ENCODE data around the gene CASQ2.
"Not testable (repeated sequence)": the region's sequence is repeated elsewhere in the genome, so short reads cannot be mapped to it uniquely, and the experiment has no call there.

Gene CASQ2

DNA sequence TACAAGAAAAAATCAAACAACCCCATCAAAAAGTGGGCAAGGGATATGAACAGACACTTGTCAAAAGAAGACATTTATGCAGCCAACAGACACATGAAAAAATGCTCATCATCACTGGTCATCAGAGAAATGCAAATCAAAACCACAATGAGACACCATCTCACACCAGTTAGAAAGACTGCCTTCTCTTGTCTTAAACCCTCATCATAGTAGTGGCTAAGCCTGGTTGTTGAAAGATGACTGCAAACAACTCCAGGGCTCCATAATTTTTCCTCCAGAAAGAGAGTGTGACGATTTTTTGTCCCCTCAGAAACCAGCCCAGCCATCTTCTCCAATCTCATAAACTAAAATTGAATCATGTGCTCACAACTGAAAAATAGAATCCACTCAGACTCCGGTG is 12.1 kb upstream of the CASQ2 start:
- not testable (repeated sequence) for DNase-seq (ENCODE audit: low spot score)

DNA sequence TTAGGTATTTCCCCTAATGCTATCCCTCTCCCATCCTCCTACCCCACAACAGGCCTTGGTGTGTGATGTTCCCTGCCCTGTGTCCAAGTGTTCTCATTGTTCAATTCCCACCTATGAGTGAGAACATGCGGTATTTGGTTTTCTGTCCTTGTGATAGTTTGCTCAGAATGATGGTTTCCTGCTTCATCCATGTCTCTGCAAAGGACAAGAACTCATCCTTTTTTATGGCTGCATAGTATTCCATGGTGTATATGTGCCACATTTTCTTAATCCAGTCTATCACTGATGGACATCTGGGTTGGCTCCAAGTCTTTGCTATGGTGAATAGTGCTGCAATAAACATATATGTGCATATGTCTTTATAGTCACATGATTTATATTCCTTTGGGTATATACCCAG is 10.6 kb upstream of the CASQ2 start:
- not testable (repeated sequence) for DNase-seq (ENCODE audit: low spot score)

DNA sequence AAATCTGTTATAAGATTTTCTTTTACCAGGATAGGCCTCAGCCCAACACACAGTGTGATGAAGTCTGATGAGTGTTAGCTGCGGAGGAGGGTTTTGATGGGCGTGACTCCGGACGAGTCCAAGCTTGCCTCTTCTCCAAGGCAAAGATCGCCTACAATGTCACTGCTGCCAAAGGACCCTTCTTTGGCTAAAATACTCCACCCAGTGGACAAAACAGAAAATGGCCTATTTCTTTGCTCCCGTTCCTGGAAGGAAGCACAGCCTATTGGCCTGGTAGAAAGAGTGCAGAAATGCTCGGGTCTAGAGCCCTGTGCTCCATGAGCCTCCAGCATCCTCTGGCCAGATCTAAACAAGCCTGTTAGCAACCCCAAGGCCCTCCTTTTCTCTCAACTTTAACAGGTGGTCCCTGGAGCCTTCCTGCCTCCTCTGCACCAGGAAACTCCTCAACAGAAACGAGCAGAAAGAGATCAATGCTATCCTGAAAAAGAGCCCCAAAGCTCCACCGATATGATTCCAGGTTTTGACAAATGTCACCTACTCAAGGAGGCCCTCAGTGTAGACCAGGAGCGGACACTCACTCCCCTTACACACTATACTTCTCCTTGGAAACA is 3.4 kb upstream of the CASQ2 start:
- DNase-seq (ENCODE audit: low spot score): peak; percentile 34

DNA sequence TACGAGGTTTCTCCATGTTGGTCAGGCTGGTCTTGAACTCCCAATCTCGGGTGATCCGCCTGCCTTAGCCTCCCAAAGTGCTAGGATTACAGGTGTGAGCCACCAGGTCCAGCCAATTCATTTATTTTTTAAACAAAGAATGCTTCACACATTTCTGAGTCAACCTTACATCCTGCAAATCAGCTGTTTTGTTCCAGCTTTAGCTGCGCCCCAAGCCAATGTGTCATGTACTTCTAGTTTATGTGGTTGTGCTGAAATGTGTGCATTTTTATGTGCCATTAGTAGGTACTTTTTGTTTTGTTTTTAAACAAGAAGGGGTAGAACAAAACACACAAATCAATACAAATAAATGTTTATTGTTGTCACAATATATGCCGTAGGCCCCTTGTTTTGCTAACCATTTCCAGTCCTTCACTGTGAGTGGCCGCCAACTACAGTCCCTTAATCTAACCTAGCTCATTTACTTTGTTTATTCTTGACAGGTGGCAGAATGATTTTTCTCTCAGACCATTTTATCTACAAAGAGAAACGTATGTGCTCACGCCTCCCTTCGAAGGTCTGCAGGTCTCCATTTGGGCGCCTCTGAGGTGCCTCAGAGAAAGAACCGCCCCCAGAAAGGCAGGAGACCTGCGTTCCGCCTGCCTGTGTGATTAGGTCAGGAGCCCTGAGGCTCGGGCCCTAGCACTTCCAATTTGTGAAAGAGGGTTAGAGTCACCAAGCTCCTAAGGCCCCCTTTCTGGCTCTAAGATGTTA is 2.8 kb upstream of the CASQ2 start:
- no peak for DNase-seq (ENCODE audit: low spot score)

DNA sequence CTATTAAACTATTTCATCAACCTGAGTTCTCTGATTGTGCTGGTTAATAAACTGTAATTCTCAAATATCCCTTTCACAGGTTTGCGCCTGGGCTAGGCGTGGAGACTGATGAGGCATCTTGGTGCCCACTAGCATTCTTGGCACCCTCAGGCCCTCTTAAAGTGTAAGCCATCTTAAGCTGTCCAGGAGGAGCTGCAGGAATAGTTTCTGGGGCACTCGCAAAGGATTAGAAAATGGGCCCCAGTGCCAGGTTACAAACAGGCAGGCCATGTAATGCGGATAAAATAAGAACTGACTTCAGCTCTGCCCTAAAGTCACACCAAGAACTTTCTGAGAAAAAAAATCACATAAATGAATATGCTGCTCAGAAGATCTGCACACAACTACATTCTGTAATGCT is 1.1 kb downstream of the CASQ2 start:
- DNase-seq (ENCODE audit: low spot score): no peak

DNA sequence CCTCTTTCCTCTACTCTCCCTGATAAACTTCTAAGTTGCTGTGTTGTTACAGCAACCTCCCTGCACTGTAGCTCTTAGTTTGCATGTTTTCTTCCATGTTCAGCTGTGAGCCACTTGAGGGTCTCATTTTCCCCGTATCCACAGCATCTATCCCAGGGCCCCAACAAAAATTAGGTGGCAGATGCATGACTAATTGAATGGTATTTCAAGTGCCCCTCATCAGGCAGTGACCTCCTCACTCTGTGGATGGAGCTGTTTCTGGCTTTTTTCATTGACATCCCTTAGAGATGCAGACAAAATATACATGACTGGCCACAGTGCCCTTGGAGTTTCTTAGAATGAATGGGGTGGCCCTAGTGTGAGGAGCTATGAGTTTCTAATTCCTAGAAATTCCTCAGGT is 3.4 kb downstream of the CASQ2 start:
- no peak for DNase-seq (ENCODE audit: low spot score)

DNA sequence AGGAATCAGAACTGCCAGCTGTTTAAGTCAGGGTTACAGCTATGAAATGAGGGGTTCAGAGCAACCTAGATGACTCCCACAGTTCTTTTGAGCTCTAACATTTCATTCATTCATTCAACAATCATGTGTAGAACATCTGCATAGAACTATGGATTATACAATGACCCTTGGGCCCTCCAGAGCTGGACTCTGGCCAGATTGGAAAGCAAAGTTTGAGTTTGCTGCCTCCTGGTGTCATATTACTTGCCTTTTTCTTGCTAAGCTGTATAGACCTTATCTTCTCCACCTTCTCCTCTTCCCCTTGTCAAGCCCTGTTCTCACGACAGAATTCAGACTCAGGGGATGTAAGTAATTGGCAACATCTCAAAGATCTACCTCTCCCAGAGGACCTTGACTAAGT is 4.0 kb downstream of the CASQ2 start:
- no peak for DNase-seq (ENCODE audit: low spot score)

DNA sequence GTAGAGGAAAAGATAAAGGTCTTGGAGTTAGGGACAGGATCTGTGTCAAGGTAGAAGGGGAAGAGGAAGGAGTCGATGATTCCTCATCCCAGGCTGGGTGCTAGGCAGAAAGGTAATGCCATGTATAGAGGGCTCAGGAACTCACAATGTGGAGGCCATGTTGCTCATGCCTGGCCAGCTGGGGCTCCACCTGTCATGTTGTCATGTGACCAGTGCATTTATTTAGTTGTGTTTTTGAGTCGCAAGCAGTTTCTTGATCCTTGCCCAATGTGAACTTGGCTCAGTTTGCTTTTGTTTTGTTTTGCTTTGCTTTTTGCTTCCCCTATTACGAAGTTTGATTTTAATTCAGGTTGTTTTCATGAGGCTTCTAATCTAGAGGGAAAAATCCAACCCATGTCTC is 5.7 kb downstream of the CASQ2 start:
- no peak for DNase-seq (ENCODE audit: low spot score)

DNA sequence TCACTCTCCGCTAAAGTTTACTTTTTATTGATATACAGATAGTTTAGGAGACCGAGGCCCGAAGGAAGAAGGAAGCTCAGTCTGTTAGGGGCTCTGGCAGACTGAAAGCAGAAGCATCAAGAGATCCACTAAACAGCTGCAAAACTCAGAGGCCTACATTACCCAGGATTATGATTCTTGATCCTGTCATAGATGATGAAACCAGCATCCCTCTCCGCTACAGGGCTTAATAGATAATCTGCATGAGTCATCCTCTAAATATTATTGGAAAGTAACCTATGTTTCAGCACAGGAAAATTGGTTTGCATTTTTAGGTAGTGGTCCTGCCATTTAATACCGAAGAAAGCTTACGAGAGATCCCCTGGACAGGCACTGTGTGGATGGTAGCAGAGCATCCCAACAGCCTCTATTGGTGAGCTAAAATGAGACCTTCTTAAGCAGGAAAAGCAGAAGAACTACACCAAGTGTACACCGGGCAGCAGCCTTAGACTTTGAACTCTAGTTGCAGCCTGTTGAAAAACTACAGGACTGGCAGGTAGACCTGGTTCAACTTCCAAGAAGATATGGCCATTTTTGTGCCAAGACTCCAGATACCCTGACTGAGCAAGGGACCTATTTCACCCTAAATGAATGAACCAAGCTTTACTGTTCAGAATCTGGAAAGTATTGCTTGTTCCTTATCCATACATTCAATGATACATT is 6.8 kb downstream of the CASQ2 start:
- no peak for DNase-seq (ENCODE audit: low spot score)

DNA sequence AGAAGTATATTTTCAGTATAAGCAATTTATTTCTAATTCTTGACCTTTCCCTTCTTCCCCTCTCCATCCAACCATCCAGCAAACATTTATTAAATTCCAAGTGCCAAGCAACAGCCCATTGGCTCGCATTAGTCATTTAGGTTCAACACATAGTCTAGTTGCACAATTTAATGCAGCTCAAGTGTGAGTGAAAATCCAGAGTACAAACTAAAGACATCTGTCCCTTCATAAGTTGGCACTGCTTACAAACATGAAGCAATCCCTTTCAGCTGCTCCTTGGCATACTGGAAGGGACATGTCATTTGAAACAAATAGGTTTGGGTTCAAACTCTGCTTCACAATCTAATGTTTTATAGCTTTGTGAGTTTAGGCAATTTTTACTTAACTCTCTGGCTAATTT is 10.7 kb downstream of the CASQ2 start:
- DNase-seq (ENCODE audit: low spot score): no peak

DNA sequence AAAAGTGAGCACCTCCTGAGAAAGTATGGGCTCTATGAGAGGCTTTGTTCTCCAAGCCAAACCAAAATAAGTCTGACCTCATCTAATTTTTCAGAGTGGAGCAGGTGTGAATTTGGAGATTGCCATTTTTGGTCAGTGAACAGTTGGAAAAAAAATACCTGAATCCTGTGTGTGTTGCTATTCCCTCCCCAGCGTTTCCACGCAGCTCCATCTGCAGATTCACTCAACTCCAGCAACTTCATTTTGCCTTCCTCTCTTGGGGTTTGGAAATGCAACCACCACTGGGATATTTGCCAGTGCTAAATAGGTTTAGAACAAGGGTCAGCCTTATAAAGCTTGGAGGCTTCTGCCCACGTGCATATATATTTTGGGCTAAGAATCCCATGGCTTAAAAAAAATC is 11.2 kb downstream of the CASQ2 start:
- no peak for DNase-seq (ENCODE audit: low spot score)

DNA sequence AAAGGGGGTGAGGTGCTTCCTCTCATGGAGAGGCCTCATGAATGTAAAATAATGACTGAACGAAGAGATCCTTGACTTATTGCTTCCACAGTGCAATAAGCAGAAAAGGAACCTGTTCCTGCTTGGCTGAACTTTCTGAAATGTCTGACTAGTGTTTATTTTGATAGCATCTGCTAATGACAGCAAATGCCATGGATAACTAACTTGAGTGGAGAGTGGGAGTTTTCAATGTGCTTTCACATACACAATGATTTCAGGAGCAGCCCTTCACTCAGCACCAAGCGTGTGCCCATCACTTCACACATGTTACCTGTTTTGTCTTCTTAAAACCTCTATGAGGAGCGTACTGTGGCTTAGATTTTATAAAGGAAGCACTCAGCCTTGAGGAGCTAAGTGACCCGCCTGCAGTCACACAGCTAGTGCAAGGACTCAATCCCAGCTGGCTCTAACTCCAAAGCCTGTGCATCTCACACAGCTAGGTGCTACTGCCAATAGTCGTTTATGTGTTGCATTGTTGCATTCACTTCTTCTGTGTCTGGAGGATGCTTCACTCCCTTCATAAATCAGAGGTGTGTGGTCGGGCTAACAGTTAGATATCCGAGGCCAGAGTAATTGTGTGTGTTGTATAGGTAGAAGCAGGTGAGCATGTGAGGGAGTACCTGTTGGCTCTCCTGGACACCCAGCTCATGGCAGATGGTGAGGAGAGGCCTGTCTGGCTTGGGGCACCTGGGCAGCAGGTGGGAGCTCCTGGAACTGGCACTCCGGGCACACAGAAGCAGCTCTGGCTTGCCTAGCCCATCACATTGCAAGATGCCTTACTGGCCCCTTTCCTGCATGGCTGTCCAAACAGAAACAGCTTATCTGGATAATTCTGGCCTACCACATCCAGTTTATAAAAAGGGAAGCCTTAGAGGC is 12.8 kb downstream of the CASQ2 start:
- no peak for DNase-seq (ENCODE audit: low spot score)

DNA sequence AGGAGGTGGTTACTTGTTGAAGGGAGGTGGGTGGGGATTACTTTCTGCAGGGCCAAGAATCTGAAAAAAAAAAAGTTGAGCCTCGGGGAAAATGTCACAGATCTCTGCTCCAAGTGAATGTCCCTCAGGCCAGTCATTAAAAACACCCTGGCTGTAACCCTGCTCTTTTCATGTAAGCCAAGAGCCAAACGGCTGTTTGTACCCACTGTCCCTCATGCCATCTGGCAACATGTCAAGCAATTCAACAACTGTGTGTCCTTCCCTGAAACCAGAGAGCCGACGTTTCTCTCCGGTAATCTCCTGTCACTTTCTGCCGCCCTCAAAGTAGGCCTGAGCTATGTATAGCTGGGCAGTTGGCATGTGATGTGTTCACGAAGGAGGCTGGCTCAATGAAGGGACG is 14.7 kb downstream of the CASQ2 start:
- no peak for DNase-seq (ENCODE audit: low spot score)

DNA sequence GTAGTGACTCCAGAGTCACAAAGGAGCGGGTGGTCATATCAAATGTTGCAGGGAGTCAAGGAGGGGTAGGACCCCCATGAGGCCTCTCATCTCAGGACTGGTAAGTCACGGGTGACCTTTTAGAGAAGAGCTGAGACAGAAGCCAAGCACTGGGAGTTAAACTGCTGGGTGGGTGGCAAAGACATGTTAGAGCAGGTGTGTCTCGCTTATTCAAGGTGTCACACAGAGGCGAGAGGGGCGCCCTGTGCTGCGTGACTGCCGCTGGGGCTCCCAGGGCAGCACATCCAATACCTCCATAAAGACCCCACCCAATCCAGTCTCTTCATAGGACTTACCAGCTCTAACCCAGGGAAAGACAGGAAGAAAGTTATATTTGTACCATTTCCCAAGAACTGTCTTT is 15.2 kb downstream of the CASQ2 start:
- no peak for DNase-seq (ENCODE audit: low spot score)

DNA sequence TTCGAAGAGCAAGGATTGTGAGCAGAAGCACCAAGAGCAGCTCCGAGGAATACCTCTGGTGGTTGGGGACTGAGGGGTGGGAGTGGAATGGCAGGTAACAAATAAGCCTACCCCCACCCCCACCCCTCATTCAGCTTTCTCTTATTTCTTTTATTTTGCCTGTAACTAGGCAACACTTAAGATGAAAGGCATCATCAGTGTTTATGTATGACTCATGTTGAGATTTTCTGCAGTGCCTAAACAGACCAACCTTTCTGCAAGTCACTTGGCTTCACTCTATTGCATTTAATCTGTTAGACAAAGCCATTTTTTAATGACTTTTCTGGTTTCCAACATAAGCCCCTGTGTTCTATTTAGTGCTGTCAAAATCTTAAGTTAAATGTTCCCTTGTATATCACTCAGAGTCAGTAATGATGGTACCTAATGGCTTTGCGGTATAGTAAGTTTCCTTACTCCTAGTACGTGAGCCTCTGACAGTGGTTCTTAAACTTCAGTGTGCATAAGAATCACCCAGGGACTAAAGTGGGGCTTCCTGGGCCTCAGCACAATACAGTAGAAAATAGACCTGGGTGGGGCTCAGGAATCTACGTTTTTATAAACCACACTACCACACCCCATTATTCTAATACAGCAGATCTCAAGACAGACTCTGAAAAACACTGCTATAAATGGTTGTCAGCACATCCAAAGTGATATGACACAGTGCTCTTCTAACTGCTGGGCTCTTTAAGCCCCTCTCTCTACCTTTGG is 19.9 kb downstream of the CASQ2 start:
- DNase-seq (ENCODE audit: low spot score): no peak

DNA sequence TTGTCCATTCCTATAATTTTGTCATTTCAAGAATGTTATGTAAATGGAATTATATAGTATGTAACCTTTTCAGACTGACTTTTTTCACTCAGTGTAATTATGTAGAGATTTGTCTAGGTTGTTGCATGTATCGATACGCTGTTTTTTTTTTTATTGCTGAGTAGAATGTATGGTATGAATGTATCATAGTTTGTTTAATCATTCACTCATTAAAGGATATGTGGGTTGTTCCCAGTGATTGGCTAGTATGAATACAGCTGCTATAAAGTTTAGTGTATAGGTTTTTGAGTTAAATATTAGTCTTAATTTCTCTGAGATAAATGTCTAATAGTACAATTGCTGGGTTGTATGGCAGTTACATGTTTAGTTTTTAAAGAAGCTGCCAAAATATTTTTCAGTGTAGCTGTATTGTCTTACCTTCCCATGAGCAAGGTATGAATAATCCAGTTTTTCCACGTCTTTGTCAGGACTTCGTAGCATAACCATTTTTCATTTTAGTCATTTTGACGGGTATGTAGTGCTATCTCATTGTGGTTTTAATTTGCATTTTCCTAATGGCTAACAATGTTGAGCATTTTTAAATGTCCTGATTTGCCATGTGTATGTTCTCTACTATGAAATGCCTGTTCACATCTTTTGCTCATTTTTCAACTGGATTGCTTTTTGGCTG is 22.4 kb downstream of the CASQ2 start:
- DNase-seq (ENCODE audit: low spot score): no peak

DNA sequence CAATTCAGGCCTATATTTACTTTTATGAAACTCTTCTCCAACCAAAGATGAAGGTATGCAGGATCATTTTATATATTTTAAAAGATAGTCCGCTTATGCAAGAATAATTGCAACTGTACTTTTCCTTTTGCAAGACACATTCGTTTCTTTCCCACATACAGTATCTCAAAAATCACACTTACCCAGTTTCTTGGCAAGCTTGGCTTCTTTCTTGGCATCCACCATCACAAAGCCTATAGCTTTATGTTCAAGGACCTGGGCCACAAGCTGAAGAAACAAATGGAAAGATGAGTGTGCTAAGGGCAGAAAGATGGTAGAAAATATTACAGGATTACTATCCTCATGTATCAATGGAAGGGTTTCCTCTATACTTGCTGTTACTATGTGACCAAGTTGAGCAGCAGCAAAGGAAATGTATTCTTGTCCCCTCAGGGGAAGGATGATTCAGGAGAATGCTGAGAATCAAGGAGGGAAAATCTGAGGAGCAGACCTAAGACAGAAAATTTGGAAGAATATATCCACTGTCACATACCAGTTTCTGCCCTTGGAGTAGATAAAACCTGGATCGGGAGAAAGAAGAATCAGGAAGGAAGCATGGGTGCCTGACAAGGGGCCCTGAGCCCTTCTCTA is 23.8 kb downstream of the CASQ2 start:
- no peak for DNase-seq (ENCODE audit: low spot score)

DNA sequence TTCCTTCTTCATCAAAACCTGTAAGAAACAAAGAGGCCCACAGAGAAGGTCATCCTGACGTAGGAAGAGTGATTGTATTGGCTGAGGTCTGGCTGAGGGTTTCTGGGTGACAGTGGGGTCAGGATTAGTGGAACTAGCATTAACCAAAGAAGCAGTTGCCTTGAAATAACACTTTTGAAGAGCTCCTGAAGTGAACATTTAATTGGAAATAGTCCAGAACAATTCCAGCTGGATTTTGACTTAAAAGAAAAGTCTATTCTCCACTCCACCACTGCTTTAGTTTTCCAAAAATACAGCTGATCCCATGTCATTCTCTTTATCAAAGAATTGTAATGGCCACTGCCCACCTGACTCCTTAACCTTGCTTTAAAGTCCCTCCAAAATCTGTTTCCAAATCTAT is 27.7 kb downstream of the CASQ2 start:
- no peak for DNase-seq (ENCODE audit: low spot score)

DNA sequence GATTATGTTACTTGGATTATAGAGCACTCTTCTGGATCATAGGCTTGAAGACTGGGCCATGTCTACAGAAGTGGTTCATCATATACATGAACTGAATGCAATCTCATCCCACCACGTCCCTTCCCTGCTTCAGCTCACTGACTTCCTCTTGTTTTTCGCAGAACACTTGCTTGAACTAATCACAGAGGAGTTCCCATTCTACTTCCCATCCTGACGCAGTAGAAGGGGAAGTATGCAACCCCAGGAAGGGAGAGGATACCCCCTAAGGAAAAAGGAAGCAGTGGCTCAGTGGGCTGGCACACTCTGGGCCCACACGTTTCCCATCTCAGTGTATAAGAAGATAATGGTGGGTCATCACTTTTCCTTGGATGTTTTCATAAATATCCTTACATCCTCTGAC is 36.2 kb downstream of the CASQ2 start:
- DNase-seq (ENCODE audit: low spot score): no peak

DNA sequence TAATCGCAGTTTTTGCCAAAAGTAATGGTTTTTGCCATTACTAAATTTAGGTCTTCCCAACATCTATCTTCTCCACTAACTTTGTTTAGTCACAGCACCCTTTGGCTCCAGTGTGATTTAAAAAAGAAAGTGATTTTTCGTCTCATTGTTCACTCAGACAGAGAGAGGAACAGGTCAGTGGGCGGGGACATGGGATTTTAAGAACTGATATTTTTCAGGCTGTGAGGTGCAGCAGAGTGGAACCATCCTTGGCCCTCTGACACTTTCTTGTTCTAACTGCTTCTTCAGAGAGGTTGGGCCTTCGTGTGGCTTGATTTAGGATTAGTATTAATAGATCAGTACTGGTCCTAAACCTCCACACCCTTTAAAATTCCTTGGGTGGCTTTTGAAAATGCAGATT is 38.8 kb downstream of the CASQ2 start:
- no peak for DNase-seq (ENCODE audit: low spot score)

DNA sequence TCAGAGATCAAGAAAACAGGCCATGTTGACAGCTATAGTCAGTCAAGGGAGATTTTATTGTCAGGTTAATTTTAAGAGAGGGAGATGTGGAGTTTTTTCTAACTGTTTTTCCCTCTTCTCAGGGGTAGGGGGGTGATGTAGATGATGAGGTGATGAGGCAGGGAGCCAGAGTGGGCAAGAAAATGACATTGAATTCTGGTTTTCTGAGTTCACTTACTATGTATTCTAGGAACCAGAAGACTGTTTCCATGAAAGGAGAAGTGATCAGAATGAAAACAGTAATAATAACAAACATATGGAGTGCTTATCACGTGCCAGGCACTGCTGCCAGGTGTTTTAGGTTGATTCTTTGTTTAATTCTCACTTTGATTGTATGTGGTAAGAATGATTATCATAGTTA is 40.2 kb downstream of the CASQ2 start:
- no peak for DNase-seq (ENCODE audit: low spot score)
